Subcutaneous adipose tissue (tissue), 4 donors: ENCODE data around the gene ADPGK. TPM values are rescaled to one million over a fixed set of nuclear protein-coding genes. Genes with fewer than 3 reads are reported as not detected.

Experiments
- total RNA-seq, 4 donors: library from RNA; depleted of rRNA; stranded (reverse); fragments of >200 nt; gene quantifications; one replicate each; pipeline ENCODE4 v1.1.0, GENCODE V29; 2016
- TF ChIP-seq, protein P1 (sequence below): fragments of 450-650 bp; IDR thresholded peaks from one replicate; pipeline ENCODE4 v1.5.1; 2016; ENCODE audit warnings: low read depth, mild to moderate bottlenecking, control low read depth, antibody characterized with exemption, moderate library complexity

ADPGK gene
- total RNA-seq, 4 donors from 2014 or later: 62.3 to 96.2 (median 69.4) TPM

DNA sequence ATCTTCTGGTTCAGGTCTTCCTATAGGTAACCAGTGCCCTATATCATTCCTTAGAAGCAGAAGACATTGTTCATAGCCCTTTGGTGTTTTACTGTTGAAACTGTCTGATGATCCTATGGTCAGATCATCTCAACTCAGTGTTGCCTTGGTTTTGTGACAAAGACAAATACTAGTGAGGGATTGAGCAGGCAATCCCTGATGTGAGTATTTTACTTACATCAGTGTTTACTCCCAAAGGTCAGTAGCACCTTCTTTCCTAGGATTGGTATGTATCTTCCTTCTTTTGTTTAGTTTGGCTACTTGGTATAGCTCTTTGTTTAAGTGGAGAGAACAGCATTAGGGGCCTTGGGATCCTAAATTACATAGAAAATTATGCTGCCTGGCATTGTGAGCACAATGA, 56.4 kb downstream of the ADPGK start:
- TF ChIP-seq, protein P1, sequence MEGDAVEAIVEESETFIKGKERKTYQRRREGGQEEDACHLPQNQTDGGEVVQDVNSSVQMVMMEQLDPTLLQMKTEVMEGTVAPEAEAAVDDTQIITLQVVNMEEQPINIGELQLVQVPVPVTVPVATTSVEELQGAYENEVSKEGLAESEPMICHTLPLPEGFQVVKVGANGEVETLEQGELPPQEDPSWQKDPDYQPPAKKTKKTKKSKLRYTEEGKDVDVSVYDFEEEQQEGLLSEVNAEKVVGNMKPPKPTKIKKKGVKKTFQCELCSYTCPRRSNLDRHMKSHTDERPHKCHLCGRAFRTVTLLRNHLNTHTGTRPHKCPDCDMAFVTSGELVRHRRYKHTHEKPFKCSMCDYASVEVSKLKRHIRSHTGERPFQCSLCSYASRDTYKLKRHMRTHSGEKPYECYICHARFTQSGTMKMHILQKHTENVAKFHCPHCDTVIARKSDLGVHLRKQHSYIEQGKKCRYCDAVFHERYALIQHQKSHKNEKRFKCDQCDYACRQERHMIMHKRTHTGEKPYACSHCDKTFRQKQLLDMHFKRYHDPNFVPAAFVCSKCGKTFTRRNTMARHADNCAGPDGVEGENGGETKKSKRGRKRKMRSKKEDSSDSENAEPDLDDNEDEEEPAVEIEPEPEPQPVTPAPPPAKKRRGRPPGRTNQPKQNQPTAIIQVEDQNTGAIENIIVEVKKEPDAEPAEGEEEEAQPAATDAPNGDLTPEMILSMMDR: no peak

DNA sequence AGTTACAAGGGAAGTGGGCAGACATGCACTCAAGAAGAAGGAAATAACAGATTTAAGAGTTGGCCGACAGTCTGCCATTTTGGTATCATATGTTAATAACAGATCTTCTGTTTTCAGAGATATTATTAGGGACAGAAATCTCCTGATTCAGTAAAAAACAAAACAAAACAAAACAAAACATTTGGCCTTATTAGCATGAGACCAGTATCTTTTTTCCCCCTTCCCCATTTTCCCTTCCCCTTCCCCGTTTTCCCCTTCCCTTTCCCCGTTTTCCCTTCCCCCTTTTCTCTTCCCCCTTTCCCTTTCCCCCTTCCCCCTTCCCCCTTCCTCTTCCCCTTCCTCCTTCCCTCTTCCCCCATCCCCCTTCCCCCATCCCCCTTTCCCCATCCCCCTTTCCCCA, 58.1 kb downstream of the ADPGK start:
- TF ChIP-seq, protein P1: no peak

DNA sequence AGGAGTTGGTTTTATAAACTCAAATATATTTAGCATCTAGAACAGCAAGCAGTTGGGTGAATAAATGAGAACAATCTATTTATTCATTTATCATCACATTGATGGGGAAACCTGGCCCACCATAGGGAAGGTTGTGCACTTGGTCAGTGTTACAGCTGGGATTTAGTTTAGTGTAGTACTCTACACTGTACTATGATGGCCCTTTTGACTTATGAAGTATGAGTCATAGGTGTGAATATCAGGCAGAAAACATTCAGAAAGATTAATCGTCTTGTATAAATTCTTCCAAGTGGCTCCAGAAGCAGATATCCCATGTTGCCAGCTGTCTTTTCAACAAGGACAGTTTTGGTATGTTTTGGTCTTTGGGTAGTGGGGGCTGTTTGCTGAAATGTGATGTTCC, 59.5 kb downstream of the ADPGK start:
- TF ChIP-seq, protein P1: no peak

DNA sequence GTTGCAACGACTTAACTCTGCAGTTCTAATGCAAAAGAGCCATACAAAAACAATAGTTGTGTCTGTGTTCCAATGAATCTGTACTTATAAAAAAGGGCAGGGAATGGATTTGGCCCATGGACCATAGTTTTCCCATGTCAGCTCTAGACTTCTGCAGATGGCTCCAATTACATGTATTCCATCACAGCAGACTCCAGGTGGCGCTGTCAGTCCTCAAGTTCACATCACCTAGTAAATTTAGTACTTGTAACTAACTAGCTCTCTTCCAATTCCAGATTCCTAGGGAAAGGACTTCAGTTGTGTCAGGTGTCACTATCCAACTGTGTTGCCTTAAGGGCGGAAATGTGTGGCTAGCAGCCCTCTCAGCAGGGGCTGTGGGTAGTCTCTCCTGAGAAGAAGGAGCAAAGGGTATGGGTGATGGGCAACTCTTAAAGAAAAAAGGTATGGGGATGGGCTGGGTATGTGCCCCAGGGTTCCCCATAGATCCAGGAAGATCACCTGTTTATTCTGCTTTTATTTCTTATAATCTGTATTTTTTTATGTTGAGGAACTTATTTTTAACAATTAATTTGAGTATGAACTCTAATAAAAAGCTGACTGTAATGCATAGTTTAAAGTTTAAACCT, 61.4 kb downstream of the ADPGK start:
- TF ChIP-seq, protein P1: no peak

DNA sequence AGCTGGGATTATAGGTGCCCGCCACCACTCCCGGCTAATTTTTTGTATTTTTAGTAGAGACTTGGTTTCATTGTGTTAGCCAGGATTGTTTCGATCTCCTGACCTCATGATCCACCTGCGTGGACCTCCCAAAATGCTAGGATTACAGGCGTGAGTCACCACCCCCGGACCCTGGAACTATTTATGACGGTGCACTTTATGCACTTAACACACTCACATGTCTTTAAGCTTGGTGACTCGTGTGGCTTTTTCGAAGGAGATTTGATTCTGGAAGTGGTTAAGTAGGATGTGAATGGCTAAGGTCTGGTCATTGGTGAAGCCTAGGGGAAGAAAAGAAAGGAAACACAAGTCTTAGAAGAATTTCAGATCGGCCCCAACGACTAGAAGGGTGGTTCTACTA, 77.3 kb downstream of the ADPGK start:
- TF ChIP-seq, protein P1: no peak

Other genes starting within 250 kb of the ADPGK start
- under 1 TPM in 1 of 4 donors, not detected in 3; 0.75 TPM for gene GOLGA6B, start 129.1 kb downstream of the ADPGK start, total RNA-seq
- not detected for gene HIGD2B, start 97.6 kb downstream of the ADPGK start, total RNA-seq
- gene BBS4, start 97.6 kb downstream of the ADPGK start, total RNA-seq: 10 to 100 TPM; 17.2 to 67.8 (median 22.1) TPM